Measurements from ENCODE around the gene TCF7L2.

The TCF7L2 gene

GRCh38 chr10:113111260-113111659, 161.2 kb downstream of the TCF7L2 start:
- no peaks in the 10 kb centered on the region for H3K9me3 ChIP-seq (ENCODE audit: control insufficient read depth in 2 of 2, low read length in 2 of 2)
- H3K27ac ChIP-seq (ENCODE audit: low read length) = no peak overlapping the region
- no peaks in the 10 kb centered on the region for H3K36me3 ChIP-seq (ENCODE audit: control insufficient read depth in 2 of 2, insufficient read depth in 2 of 2, low read length in 2 of 2)
- H3K4me3 ChIP-seq (ENCODE audit: low read length in 2 of 2) = no peak overlapping the region
- no peak overlapping the region for H3K9ac ChIP-seq (ENCODE audit: low read length in 2 of 2)
- no peaks in the 10 kb centered on the region for H3K27me3 ChIP-seq (ENCODE audit: control insufficient read depth in 1 of 2, insufficient read depth in 2 of 2, low read length in 2 of 2)
- H3K4me1 ChIP-seq (ENCODE audit: control insufficient read depth, insufficient read depth, low read length) = peaks cover 4% of the 10 kb centered on the region

- Histone ChIP-seq H3K4me1 (ENCODE audit: control insufficient read depth, insufficient read depth, low read length) (no peaks in the 10 kb centered on the region), H3K27ac (ENCODE audit: low read length) (no peak overlapping the region)
Measured at GRCh38 chr10:113111900-113112853, 162.1 kb downstream of the TCF7L2 start.

GRCh38 chr10:113113241-113113640, 163.2 kb downstream of the TCF7L2 start:
- H3K27me3 ChIP-seq (ENCODE audit: control insufficient read depth in 1 of 2, insufficient read depth in 2 of 2, low read length in 2 of 2) = no peaks in the 10 kb centered on the region
- H3K4me1 ChIP-seq (ENCODE audit: control insufficient read depth, insufficient read depth, low read length) = no peaks in the 10 kb centered on the region
- no peak overlapping the region for H3K27ac ChIP-seq (ENCODE audit: low read length)
- H3K9me3 ChIP-seq (ENCODE audit: control insufficient read depth in 2 of 2, low read length in 2 of 2) = no peaks in the 10 kb centered on the region
- no peak overlapping the region for H3K4me3 ChIP-seq (ENCODE audit: low read length in 2 of 2)
- H3K36me3 ChIP-seq (ENCODE audit: control insufficient read depth in 2 of 2, insufficient read depth in 2 of 2, low read length in 2 of 2) = no peaks in the 10 kb centered on the region
- no peak overlapping the region for H3K9ac ChIP-seq (ENCODE audit: low read length in 2 of 2)

More at GRCh38 chr10:113111900-113112853, 162.1 kb downstream of the TCF7L2 start:
- Histone ChIP-seq H3K36me3 (ENCODE audit: control insufficient read depth in 2 of 2, insufficient read depth in 2 of 2, low read length in 2 of 2) (no peaks in the 10 kb centered on the region), H3K27me3 (ENCODE audit: control insufficient read depth in 1 of 2, insufficient read depth in 2 of 2, low read length in 2 of 2) (no peaks in the 10 kb centered on the region), H3K9ac (ENCODE audit: low read length in 2 of 2) (no peak overlapping the region), H3K9me3 (ENCODE audit: control insufficient read depth in 2 of 2, low read length in 2 of 2) (no peaks in the 10 kb centered on the region), H3K4me3 (ENCODE audit: low read length in 2 of 2) (no peak overlapping the region)

- Histone ChIP-seq H3K4me3 (ENCODE audit: low read length in 2 of 2) (no peak overlapping the region), H3K27ac (ENCODE audit: low read length) (no peak overlapping the region), H3K4me1 (ENCODE audit: control insufficient read depth, insufficient read depth, low read length) (no peaks in the 10 kb centered on the region), H3K27me3 (ENCODE audit: control insufficient read depth in 1 of 2, insufficient read depth in 2 of 2, low read length in 2 of 2) (no peaks in the 10 kb centered on the region), H3K9me3 (ENCODE audit: control insufficient read depth in 2 of 2, low read length in 2 of 2) (no peaks in the 10 kb centered on the region), H3K9ac (ENCODE audit: low read length in 2 of 2) (no peak overlapping the region), H3K36me3 (ENCODE audit: control insufficient read depth in 2 of 2, insufficient read depth in 2 of 2, low read length in 2 of 2) (no peaks in the 10 kb centered on the region)
Measured at GRCh38 chr10:113113918-113114317, 163.9 kb downstream of the TCF7L2 start.

- no peak overlapping the region for H3K4me3 ChIP-seq (ENCODE audit: low read length in 2 of 2)
- H3K36me3 ChIP-seq (ENCODE audit: control insufficient read depth in 2 of 2, insufficient read depth in 2 of 2, low read length in 2 of 2) = no peaks in the 10 kb centered on the region
- H3K27me3 ChIP-seq (ENCODE audit: control insufficient read depth in 1 of 2, insufficient read depth in 2 of 2, low read length in 2 of 2) = no peaks in the 10 kb centered on the region
- no peaks in the 10 kb centered on the region for H3K4me1 ChIP-seq (ENCODE audit: control insufficient read depth, insufficient read depth, low read length)
- H3K9ac ChIP-seq (ENCODE audit: low read length in 2 of 2) = no peak overlapping the region
- no peaks in the 10 kb centered on the region for H3K9me3 ChIP-seq (ENCODE audit: control insufficient read depth in 2 of 2, low read length in 2 of 2)
- no peak overlapping the region for H3K27ac ChIP-seq (ENCODE audit: low read length)
Measured at GRCh38 chr10:113115556-113115955, 165.5 kb downstream of the TCF7L2 start.

GRCh38 chr10:113118882-113119281, 168.8 kb downstream of the TCF7L2 start:
- Histone ChIP-seq H3K4me3 (ENCODE audit: low read length in 2 of 2) (no peak overlapping the region), H3K9ac (ENCODE audit: low read length in 2 of 2) (no peak overlapping the region), H3K27me3 (ENCODE audit: control insufficient read depth in 1 of 2, insufficient read depth in 2 of 2, low read length in 2 of 2) (no peaks in the 10 kb centered on the region), H3K9me3 (ENCODE audit: control insufficient read depth in 2 of 2, low read length in 2 of 2) (no peaks in the 10 kb centered on the region), H3K36me3 (ENCODE audit: control insufficient read depth in 2 of 2, insufficient read depth in 2 of 2, low read length in 2 of 2) (no peaks in the 10 kb centered on the region), H3K27ac (ENCODE audit: low read length) (no peak overlapping the region), H3K4me1 (ENCODE audit: control insufficient read depth, insufficient read depth, low read length) (no peaks in the 10 kb centered on the region)

- Histone ChIP-seq H3K27me3 (ENCODE audit: control insufficient read depth in 1 of 2, insufficient read depth in 2 of 2, low read length in 2 of 2) (no peaks in the 10 kb centered on the region), H3K9ac (ENCODE audit: low read length in 2 of 2) (no peak overlapping the region), H3K4me1 (ENCODE audit: control insufficient read depth, insufficient read depth, low read length) (no peaks in the 10 kb centered on the region), H3K27ac (ENCODE audit: low read length) (no peak overlapping the region), H3K4me3 (ENCODE audit: low read length in 2 of 2) (no peak overlapping the region), H3K9me3 (ENCODE audit: control insufficient read depth in 2 of 2, low read length in 2 of 2) (no peaks in the 10 kb centered on the region), H3K36me3 (ENCODE audit: control insufficient read depth in 2 of 2, insufficient read depth in 2 of 2, low read length in 2 of 2) (no peaks in the 10 kb centered on the region)
Measured at GRCh38 chr10:113119801-113120200, 169.8 kb downstream of the TCF7L2 start.

GRCh38 chr10:113121153-113121552, 171.1 kb downstream of the TCF7L2 start:
- H3K27ac ChIP-seq (ENCODE audit: low read length) = no peak overlapping the region
- H3K4me1 ChIP-seq (ENCODE audit: control insufficient read depth, insufficient read depth, low read length) = peaks cover under 1% of the 10 kb centered on the region
- no peaks in the 10 kb centered on the region for H3K36me3 ChIP-seq (ENCODE audit: control insufficient read depth in 2 of 2, insufficient read depth in 2 of 2, low read length in 2 of 2)
- H3K9me3 ChIP-seq (ENCODE audit: control insufficient read depth in 2 of 2, low read length in 2 of 2) = no peaks in the 10 kb centered on the region
- H3K9ac ChIP-seq (ENCODE audit: low read length in 2 of 2) = no peak overlapping the region
- H3K4me3 ChIP-seq (ENCODE audit: low read length in 2 of 2) = no peak overlapping the region
- no peaks in the 10 kb centered on the region for H3K27me3 ChIP-seq (ENCODE audit: control insufficient read depth in 1 of 2, insufficient read depth in 2 of 2, low read length in 2 of 2)

- no peaks in the 10 kb centered on the region for H3K36me3 ChIP-seq (ENCODE audit: control insufficient read depth in 2 of 2, insufficient read depth in 2 of 2, low read length in 2 of 2)
- H3K9ac ChIP-seq (ENCODE audit: low read length in 2 of 2) = no peak overlapping the region
- no peak overlapping the region for H3K4me3 ChIP-seq (ENCODE audit: low read length in 2 of 2)
- no peaks in the 10 kb centered on the region for H3K9me3 ChIP-seq (ENCODE audit: control insufficient read depth in 2 of 2, low read length in 2 of 2)
- peaks cover 2% of the 10 kb centered on the region for H3K4me1 ChIP-seq (ENCODE audit: control insufficient read depth, insufficient read depth, low read length)
- no peaks in the 10 kb centered on the region for H3K27me3 ChIP-seq (ENCODE audit: control insufficient read depth in 1 of 2, insufficient read depth in 2 of 2, low read length in 2 of 2)
- H3K27ac ChIP-seq (ENCODE audit: low read length) = no peak overlapping the region
Measured at GRCh38 chr10:113122947-113123346, 172.9 kb downstream of the TCF7L2 start.

- Histone ChIP-seq H3K36me3 (ENCODE audit: control insufficient read depth in 2 of 2, insufficient read depth in 2 of 2, low read length in 2 of 2) (no peaks in the 10 kb centered on the region), H3K27me3 (ENCODE audit: control insufficient read depth in 1 of 2, insufficient read depth in 2 of 2, low read length in 2 of 2) (no peaks in the 10 kb centered on the region), H3K27ac (ENCODE audit: low read length) (no peak overlapping the region), H3K9me3 (ENCODE audit: control insufficient read depth in 2 of 2, low read length in 2 of 2) (no peaks in the 10 kb centered on the region), H3K4me3 (ENCODE audit: low read length in 2 of 2) (no peak overlapping the region), H3K4me1 (ENCODE audit: control insufficient read depth, insufficient read depth, low read length) (peaks cover 2% of the 10 kb centered on the region), H3K9ac (ENCODE audit: low read length in 2 of 2) (no peak overlapping the region)
Measured at GRCh38 chr10:113124724-113125123, 174.7 kb downstream of the TCF7L2 start.

- Histone ChIP-seq H3K9me3 (ENCODE audit: control insufficient read depth in 2 of 2, low read length in 2 of 2) (no peaks in the 10 kb centered on the region), H3K4me3 (ENCODE audit: low read length in 2 of 2) (no peak overlapping the region), H3K27me3 (ENCODE audit: control insufficient read depth in 1 of 2, insufficient read depth in 2 of 2, low read length in 2 of 2) (no peaks in the 10 kb centered on the region), H3K4me1 (ENCODE audit: control insufficient read depth, insufficient read depth, low read length) (peaks cover 2% of the 10 kb centered on the region), H3K9ac (ENCODE audit: low read length in 2 of 2) (no peak overlapping the region), H3K36me3 (ENCODE audit: control insufficient read depth in 2 of 2, insufficient read depth in 2 of 2, low read length in 2 of 2) (no peaks in the 10 kb centered on the region), H3K27ac (ENCODE audit: low read length) (no peak overlapping the region)
Measured at GRCh38 chr10:113125612-113126011, 175.6 kb downstream of the TCF7L2 start.
